Gastrocnemius medialis (tissue), 4 donors: ENCODE data around the gene LRFN5.

ENCODE experiments used
- CTCF ChIP-seq, 5 experiments: fragments of 450-650 bp in 3 of 5; fragments of 200-600 bp in 2 of 5; sonication (generic) in 2 of 5; IDR thresholded peaks in 4 of 5; conservative IDR thresholded peaks in 1 of 5; 1 replicate in 4 of 5; 2 replicates in 1 of 5; pipeline ENCODE4 v1.5.1; 2016 to 2019; ENCODE audit warnings: antibody characterized with exemption in 5 of 5, mild to moderate bottlenecking in 3 of 5, moderate library complexity in 3 of 5
- POLR2A ChIP-seq, 2 donors: fragments of 450-650 bp; IDR thresholded peaks; one replicate each; pipeline ENCODE4 v1.6.1; 2017; ENCODE audit warnings: antibody characterized with exemption in 2 of 2, mild to moderate bottlenecking in 2 of 2, moderate library complexity in 2 of 2

- TF ChIP-seq CTCF (IDR thresholded peaks at IDR 0.05 in 4 of 5, conservative IDR thresholded peaks at IDR 0.05 in 1 of 5) = no peak
- TF ChIP-seq POLR2A (IDR thresholded peaks at IDR 0.05) = no peak
Observed at GRCh38 chr14:41666301-41666700, 59.6 kb downstream of the LRFN5 start.
